ENCODE results near the gene TRIM38. TPM values are rescaled to one million over a fixed set of nuclear protein-coding genes. Genes with fewer than 3 reads are reported as not detected.

The TRIM38 gene
- total and polyA plus RNA-seq, 2 of the 13 experiments (the other 11 are each of a cell fraction or from before 2014, with no cell fraction given): 2.5 to 3.1 TPM

- TF ChIP-seq PRMT3 (CRISPR knock-in tag; IDR thresholded peaks at IDR 0.05; ENCODE audit: borderline replicate concordance, low read depth): peak; percentile 81; the same call in 1 of the 2 replicates
- TF ChIP-seq ZBTB25 (CRISPR knock-in tag; IDR thresholded peaks at IDR 0.05): peak; percentile 68; the same call in 1 of the 2 replicates
- peak; percentile 43; the same call in 1 of the 2 replicates for TF ChIP-seq KLF6 (CRISPR knock-in tag; IDR thresholded peaks at IDR 0.05)
- TF ChIP-seq KAT8 (CRISPR knock-in tag; IDR thresholded peaks at IDR 0.05): no peak
- TF ChIP-seq SMAD1 (CRISPR knock-in tag; IDR thresholded peaks at IDR 0.05; ENCODE audit: borderline replicate concordance, low read depth): no peak; the same call in 1 of the 2 replicates
- peak; percentile 54; the same call in 1 of the 2 replicates for TF ChIP-seq RELA (CRISPR knock-in tag; IDR thresholded peaks at IDR 0.05)
- peak; percentile 95; the same call in 1 of the 2 replicates for TF ChIP-seq NAIF1 (CRISPR knock-in tag; IDR thresholded peaks at IDR 0.05; ENCODE audit: borderline replicate concordance)
- TF ChIP-seq MEIS2 (CRISPR knock-in tag; IDR thresholded peaks at IDR 0.05): peak; percentile 76; the same call in 1 of the 2 replicates
- TF ChIP-seq TCF7 (IDR thresholded peaks at IDR 0.05; ENCODE audit: low read depth): no peak
- peak; percentile 77 for TF ChIP-seq IRX3 (CRISPR knock-in tag; IDR thresholded peaks at IDR 0.05; ENCODE audit: borderline replicate concordance, low read depth)
- peak; percentile 63; the same call in 1 of the 2 replicates for TF ChIP-seq REPIN1 (CRISPR knock-in tag; IDR thresholded peaks at IDR 0.05; ENCODE audit: borderline replicate concordance, low read depth)
- TF ChIP-seq PAXIP1 (CRISPR knock-in tag; conservative IDR thresholded peaks at IDR 0.05): no peak
- TF ChIP-seq HNF4A (CRISPR knock-in tag; IDR thresholded peaks at IDR 0.05): peak; percentile 13; the same call in 1 of the 2 replicates
- TF ChIP-seq BCL3 (CRISPR knock-in tag; IDR thresholded peaks at IDR 0.05): peak; percentile 59
- TF ChIP-seq SMC3 (IDR thresholded peaks at IDR 0.05; ENCODE audit: low read length): no peak
- TF ChIP-seq GPBP1L1 (CRISPR knock-in tag; IDR thresholded peaks at IDR 0.05): no peak
- TF ChIP-seq ZBTB2 (CRISPR knock-in tag; IDR thresholded peaks at IDR 0.05; ENCODE audit: low read depth): peak; percentile 43; the same call in 1 of the 2 replicates
- 0 out of 2 replicates have a peak, but pooled peaks have one; percentile 24 for TF ChIP-seq MIER3 (CRISPR knock-in tag; IDR thresholded peaks at IDR 0.05; ENCODE audit: borderline replicate concordance)
- no peak for TF ChIP-seq SP2 (CRISPR knock-in tag; IDR thresholded peaks at IDR 0.05)
- no peak for TF ChIP-seq SYNCRIP (IDR thresholded peaks at IDR 0.05; ENCODE audit: insufficient read depth, low read depth, low read length)
Measured at GRCh38 chr6:26031595-26032339, 69.2 kb downstream of the TRIM38 start (continued).
